HG03045 (cell line): ENCODE data around the gene CAMLG.

Experiments used
- ATAC-seq: cut with Tn5 transposase; IDR thresholded peaks from one replicate; pipeline ENCODE4 v1.9.1; 2021; ENCODE audit warnings: mild to moderate bottlenecking, moderate library complexity; ENCODE audit not compliant: unreplicated experiment

The CAMLG gene

GRCh38 chr5:134772461-134773125 lies 34.2 kb downstream of the CAMLG start:
- no peak for ATAC-seq

DNA sequence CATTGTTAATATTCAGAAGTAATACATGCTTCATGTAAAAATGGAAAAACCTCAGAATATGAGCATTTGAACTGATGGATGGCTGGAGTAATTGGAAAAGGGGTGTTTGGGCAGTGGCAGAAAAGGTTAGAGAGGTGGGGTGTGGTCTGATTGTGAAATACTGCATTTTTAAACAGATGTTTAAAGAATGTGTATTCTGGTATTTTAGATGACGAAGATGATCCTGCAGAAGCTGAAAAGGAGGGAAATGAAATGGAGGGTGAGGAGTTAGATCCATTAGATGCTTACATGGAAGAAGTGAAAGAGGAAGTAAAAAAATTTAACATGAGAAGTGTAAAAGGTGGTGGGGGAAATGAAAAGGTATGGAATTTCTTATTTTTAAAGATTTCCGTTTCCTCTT lies 39.0 kb downstream of the CAMLG start:
- no peak for ATAC-seq

GRCh38 chr5:134784241-134784920 lies 46.0 kb downstream of the CAMLG start:
- ATAC-seq, result no peak

GRCh38 chr5:134784946-134785620 lies 46.7 kb downstream of the CAMLG start:
- no peak for ATAC-seq

GRCh38 chr5:134787692-134788091 lies 49.3 kb downstream of the CAMLG start:
- no peak for ATAC-seq

DNA sequence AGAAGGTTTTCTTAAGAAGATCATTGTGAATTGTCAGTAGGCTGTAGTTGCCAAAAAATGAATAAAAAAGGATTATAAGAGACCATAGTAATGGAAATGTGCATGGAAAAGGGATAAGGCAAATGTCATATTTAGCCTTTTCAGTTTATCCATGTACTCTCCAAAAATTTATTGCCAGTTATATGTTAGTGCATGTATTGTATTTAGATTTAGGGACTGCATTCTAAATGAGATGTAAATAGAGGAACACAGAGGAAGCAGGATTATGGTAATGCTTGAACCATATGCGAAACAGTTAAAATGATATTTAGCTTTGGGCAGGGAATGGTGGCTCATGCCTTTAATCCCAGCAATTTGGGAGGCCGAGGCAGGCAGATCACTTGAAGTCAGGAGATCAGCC lies 53.2 kb downstream of the CAMLG start:
- no peak for ATAC-seq

- no peak for ATAC-seq
Observed at GRCh38 chr5:134792286-134792685, 53.9 kb downstream of the CAMLG start.

- ATAC-seq, result no peak
Observed at GRCh38 chr5:134793111-134793510, 54.8 kb downstream of the CAMLG start.

DNA sequence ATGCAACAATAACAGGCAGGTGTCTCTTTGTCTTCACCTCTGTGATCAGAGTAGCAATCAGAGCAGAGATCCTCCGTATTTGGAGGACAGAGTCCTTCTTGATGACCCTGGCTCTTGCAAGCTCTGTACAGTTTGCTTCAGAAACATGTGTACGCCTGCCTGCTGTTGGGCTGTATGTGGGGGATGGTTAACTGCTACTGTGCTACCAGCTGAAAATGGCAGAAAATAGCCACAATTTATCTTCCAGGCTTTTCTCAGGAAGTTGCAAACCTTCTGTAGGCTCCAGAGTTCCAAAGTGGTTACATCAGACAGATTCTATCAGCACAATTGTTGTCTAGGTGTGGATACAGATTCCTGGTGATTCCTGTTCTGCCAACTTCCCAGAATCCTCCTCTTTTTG lies 55.7 kb downstream of the CAMLG start:
- ATAC-seq, result no peak

DNA sequence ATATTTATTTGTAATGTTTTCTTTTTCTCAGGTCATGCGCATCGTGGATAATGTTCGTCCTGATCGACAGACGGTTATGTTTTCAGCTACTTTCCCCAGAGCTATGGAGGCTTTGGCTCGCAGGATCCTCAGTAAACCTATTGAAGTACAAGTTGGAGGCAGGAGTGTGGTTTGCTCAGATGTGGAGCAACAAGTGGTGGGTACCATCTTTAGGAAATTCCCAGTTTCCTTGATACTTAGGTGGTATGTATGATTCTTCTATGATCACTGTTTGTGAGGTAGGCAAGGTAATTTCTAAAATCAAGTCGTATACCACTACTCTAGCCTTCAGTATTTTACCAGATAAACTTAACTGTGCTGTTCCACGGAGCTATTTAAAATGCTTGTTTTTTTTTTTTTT lies 56.5 kb downstream of the CAMLG start:
- ATAC-seq, result no peak

- ATAC-seq, result no peak
Observed at GRCh38 chr5:134798468-134798867, 60.1 kb downstream of the CAMLG start.
